GM13976 (cell line): ENCODE results near the gene WDR72.

ENCODE experiments used
- DNase-seq: peaks from one replicate; pipeline ENCODE4 v3.0.0; 2012; ENCODE audit warnings: low spot score
- CTCF ChIP-seq: IDR thresholded peaks from 2 replicates; pipeline ENCODE4 v1.5.1; 2012; ENCODE audit warnings: borderline replicate concordance, mild to moderate bottlenecking; ENCODE audit not compliant: insufficient read depth; ENCODE audit errors: extremely low read depth, missing control alignments, control extremely low read depth
- in situ Hi-C: fragments of 300-500 bp; cut with MboI; formaldehyde crosslinking; loops from one replicate; pipeline ENCODE4 v1.12.0; 2022; ENCODE audit warnings: low sequenced_read_pairs, mixed read lengths, inconsistent platforms; ENCODE audit not compliant: unreplicated experiment

WDR72 gene

DNA sequence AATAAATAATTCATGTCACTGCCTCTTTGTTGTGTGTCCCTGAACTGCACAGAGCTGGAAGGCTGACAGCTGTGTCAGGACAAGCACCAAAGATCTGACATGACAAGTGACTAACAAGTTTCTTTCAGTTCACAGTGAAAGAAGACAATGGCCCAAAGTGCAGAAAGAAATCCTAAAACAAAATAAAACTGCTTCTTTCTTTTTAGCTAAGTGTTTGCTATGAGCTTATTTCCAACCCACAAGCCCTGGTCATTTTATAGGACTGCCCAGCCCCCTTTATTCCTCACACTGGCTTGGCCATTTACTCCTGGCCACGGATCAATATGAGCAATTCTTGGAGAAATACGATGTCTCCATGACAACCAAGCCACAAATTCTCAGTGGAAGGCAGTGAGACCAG is 238.5 kb downstream of the WDR72 start:
- in situ Hi-C loops, result no loop called here
- no peak for TF ChIP-seq CTCF
- no peak for DNase-seq

DNA sequence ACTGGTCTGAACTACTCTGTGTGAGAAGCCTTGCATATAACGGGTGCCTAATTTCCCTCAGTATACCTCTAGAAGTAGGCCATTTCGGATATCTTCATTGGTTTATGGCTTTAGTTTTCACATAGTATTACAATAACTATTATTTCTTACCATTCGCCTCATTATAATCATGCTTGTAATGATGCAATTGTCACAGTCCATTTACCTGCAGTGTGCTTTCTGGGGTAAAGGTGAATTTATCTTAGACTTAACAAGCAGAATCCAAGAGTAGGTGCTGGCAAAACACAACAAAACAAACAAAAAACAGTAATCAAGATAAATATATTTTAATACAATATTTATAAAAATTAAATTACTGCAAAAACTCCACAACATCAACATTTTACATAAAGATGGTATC is 246.0 kb downstream of the WDR72 start:
- in situ Hi-C loops, result no loop called here
- no peak for DNase-seq
- TF ChIP-seq CTCF, result no peak

- no peak for TF ChIP-seq CTCF
- in situ Hi-C loops, result no loop called here
- no peak for DNase-seq
These were observed 247.4 kb downstream of the WDR72 start for GRCh38 chr15:53512029-53512428.

- DNase-seq, result no peak
- in situ Hi-C loops, result no loop called here
These were observed 248.3 kb downstream of the WDR72 start for GRCh38 chr15:53511175-53511574.

GRCh38 chr15:53506370-53506769 is 253.1 kb downstream of the WDR72 start:
- no peak for DNase-seq
- no peak for TF ChIP-seq CTCF
- in situ Hi-C loops, result no loop called here

More at GRCh38 chr15:53511175-53511574, 248.3 kb downstream of the WDR72 start:
- TF ChIP-seq CTCF, result no peak

DNA sequence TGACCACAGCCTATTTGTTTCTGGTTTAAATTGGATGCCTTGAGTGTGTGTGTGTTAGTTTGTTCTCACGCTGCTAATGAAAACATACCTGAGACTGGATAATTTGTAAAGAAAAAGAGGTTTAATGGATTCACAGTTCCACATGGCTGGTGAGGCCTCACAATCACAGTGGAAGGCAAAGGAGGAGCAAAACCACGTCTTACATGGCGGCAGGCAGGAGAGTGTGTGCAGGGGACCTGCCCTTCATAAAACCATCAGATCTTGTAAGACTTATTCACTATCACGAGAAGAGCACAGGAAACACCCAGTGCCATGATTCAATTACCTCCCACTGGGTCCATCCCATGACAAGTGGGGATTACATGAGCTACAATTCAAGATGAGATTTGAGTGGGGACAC is 260.5 kb downstream of the WDR72 start:
- in situ Hi-C loops, result no loop called here
- DNase-seq, result no peak
- no peak for TF ChIP-seq CTCF

DNA sequence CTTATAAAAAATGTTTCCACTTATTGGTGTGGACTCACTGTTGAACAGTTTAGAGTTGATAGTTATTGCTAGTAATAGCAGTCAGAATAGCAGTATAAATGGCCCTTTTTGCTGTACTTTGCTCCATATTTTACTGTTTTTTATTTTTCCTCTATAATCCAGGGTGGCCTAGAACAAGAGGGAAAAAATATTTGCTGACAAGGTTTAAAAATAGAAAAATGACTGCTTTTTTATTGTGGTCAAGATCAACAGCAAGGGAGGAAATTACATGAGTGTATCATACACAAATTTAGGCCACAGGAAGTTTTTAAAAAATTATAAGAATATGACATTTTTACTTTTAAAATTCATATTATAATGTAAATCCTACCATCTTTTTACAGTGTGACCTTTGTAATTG is 269.1 kb downstream of the WDR72 start:
- no peak for DNase-seq
- no peak for TF ChIP-seq CTCF
- in situ Hi-C loops, result no loop called here
